Testis (tissue), 3 donors: ENCODE measurements around the gene COLGALT1. TPM values are rescaled to one million over a fixed set of nuclear protein-coding genes. Genes with fewer than 3 reads are reported as not detected.
A peak's percentile ranks its signal among the peaks of the same experiment; 100 is the strongest.

ENCODE experiments used
- DNase-seq: peaks from one replicate; pipeline ENCODE4 v3.0.0-alpha.2; 2019
- H3K27ac ChIP-seq, 2 donors: fragments of 200-600 bp; sonication (generic); one replicate each; pipeline ENCODE4 v1.5.1; 2019
- H3K27me3 ChIP-seq: fragments of 200-600 bp; sonication (generic); one replicate; pipeline ENCODE4 v1.5.1; 2019
- H3K36me3 ChIP-seq: fragments of 200-600 bp; sonication (generic); one replicate; pipeline ENCODE4 v1.5.1; 2017; ENCODE audit warnings: low read depth; ENCODE audit errors: missing control alignments
- H3K4me1 ChIP-seq: fragments of 200-600 bp; sonication (generic); one replicate; pipeline ENCODE4 v1.5.1; 2019
- H3K4me3 ChIP-seq, 2 donors: fragments of 200-600 bp; sonication (generic); one replicate each; pipeline ENCODE4 v1.5.1; 2017 to 2019
- H3K9me3 ChIP-seq: fragments of 200-600 bp; sonication (generic); one replicate; pipeline ENCODE4 v1.5.1; 2017
- POLR2A ChIP-seq: fragments of 450-650 bp; IDR thresholded peaks from one replicate; pipeline ENCODE4 v1.6.1; 2017; ENCODE audit warnings: antibody characterized with exemption, mild to moderate bottlenecking, moderate library complexity
- WGBS, 2 donors: methylation state at CpG; one replicate each; pipeline ENCODE4 v1.1.5; 2018; 5-methylcytosine and 5-hydroxymethylcytosine counted together
- intact Hi-C: fragments of 100-400 bp; cut with DNase I; formaldehyde crosslinking; loops from one replicate; pipeline ENCODE4 v1.15.1; 2023; ENCODE audit warnings: low total_unique reads
- polyA plus RNA-seq: library from polyadenylated mRNA; stranded (reverse); fragments of 350-450 nt; fragmentation: Illumina TruSeq; extraction: RNeasy Lipid Tissue Mini Kit (QIAGEN cat#74804); gene quantifications from one replicate; pipeline ENCODE4 v1.2.3, GENCODE V29; 2014; ENCODE audit warnings: low read depth, low replicate concordance; ENCODE audit not compliant: insufficient read depth
- total RNA-seq, 2 donors: library from RNA; depleted of rRNA; stranded (reverse); fragments of >200 nt; gene quantifications; one replicate each; pipeline ENCODE4 v1.2.3, GENCODE V29; 2016
- TF ChIP-seq, protein P1 (sequence below), 3 experiments: fragments of 450-650 bp in 2 of 3; fragments of 200-600 bp in 1 of 3; sonication (generic) in 1 of 3; IDR thresholded peaks; one replicate each; pipeline ENCODE4 v1.5.1; 2016 to 2019; ENCODE audit warnings: antibody characterized with exemption in 3 of 3, mild to moderate bottlenecking in 2 of 3, moderate library complexity in 1 of 3

The COLGALT1 gene
- total and polyA plus RNA-seq, 3 donors from 2014 or later, result 52.0 to 94.5 (median 70.3) TPM

DNA sequence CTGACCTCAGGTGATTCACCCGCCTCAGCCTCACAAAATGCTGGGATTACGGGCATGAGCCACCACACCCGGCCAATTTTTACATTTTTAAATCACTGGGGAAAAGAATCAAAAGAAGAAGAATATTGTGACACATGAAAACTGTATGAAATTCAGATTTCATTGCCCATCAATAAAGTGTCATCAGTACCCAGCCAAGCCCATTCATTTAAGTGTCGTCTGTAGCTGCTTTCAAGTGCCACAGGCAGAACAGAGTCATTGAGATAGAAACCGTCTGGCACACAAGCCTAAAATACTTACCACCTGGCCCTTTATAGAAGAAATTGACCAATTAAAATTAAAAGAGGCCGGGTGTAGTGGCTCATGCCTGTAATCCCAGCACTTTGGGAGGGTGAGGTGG, 15.3 kb downstream of the COLGALT1 start:
- no peaks in the 10 kb centered on the region for H3K36me3 ChIP-seq
- TF ChIP-seq, protein P1, sequence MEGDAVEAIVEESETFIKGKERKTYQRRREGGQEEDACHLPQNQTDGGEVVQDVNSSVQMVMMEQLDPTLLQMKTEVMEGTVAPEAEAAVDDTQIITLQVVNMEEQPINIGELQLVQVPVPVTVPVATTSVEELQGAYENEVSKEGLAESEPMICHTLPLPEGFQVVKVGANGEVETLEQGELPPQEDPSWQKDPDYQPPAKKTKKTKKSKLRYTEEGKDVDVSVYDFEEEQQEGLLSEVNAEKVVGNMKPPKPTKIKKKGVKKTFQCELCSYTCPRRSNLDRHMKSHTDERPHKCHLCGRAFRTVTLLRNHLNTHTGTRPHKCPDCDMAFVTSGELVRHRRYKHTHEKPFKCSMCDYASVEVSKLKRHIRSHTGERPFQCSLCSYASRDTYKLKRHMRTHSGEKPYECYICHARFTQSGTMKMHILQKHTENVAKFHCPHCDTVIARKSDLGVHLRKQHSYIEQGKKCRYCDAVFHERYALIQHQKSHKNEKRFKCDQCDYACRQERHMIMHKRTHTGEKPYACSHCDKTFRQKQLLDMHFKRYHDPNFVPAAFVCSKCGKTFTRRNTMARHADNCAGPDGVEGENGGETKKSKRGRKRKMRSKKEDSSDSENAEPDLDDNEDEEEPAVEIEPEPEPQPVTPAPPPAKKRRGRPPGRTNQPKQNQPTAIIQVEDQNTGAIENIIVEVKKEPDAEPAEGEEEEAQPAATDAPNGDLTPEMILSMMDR (IDR thresholded peaks at IDR 0.05), result no peak
- TF ChIP-seq POLR2A, result no peak
- no peak for DNase-seq
- WGBS, 2 donors, result 92 to 93% methylated on average over 6 of the region's 6 CpGs
- H3K27me3 ChIP-seq, result no peaks in the 10 kb centered on the region
- intact Hi-C loops, result no loop called here
- H3K4me1 ChIP-seq, result no peaks in the 10 kb centered on the region
- no peak overlapping the region for H3K27ac ChIP-seq
- H3K9me3 ChIP-seq, result no peaks in the 10 kb centered on the region
- no peak overlapping the region for H3K4me3 ChIP-seq

DNA sequence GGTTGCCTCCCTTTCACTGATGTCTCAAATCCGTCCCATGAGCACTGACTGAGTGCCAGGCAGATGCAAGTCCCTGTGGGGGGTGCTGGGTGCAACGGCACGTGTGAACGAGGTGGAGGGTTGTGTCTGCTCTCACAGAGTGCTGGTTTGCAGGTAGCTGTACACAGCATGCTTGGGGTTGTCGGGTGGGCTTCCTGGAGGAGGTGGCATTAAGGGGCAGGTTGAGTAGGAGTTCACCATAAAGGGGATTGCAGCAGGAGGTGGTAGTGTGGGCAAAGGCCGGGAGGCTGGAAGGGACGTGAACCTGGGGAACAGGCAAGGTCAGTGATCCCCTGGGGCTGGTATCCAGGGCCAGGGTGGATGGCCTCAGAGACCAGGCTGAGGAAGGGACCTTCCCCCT, 17.2 kb downstream of the COLGALT1 start:
- Histone ChIP-seq H3K36me3 (no peaks in the 10 kb centered on the region), H3K27ac (no peak overlapping the region), H3K4me1 (no peaks in the 10 kb centered on the region), H3K27me3 (no peaks in the 10 kb centered on the region), H3K4me3 (no peak overlapping the region), H3K9me3 (no peaks in the 10 kb centered on the region)
- intact Hi-C loops, result no loop called here
- DNase-seq, result no peak
- WGBS, 2 donors, result 93 to 94% methylated on average over 6 to 7 of the region's 7 CpGs
- TF ChIP-seq POLR2A, result no peak
- TF ChIP-seq, protein P1 (IDR thresholded peaks at IDR 0.05), result no peak

DNA sequence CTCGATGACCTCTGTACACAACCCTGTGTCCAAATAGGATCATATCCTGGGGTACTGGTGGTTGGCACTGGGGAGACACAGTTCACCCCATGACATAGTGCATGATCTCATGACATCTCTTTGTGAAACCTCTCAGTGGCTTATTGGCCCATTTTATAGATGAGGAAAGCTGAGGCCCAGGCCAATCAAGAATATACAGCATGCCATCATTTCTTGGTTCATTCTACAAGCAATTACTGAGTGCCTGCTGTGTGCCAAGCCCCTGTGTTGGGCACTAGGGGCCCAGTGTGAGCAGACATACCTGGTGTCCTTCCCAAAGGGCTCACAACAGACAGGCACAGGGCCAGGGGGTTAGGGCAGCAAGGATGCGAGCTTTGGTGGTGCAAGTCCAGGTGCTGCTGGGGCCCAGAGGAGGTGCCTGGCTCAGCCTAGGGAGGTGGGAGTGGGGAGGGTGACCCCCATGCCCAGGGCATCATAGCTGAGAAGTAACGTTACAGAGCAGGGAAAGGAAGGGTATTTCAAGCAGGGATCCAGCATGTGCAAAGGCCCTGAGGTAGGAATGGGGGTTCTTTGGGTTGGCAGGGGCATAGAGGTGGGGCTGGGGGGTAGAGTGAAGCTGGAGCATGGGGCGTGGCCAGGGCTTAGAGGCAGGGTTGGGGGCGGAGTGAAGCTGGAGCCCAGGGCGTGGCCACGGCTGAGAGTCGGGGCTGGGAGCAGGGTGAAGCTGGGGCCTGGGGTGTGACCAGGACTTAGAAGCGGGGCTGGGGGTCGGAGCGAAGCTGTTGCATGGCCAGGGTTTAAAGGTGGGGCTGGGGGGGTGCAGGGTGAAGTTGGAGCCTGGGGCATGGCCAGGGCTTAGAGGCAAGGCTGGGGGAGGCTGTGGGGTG, 20.7 kb downstream of the COLGALT1 start:
- Histone ChIP-seq H3K27me3 (no peaks in the 10 kb centered on the region), H3K27ac (no peak overlapping the region), H3K4me3 (peak overlapping the region in 1 of 2 donors; percentile 1), H3K4me1 (no peaks in the 10 kb centered on the region), H3K36me3 (no peaks in the 10 kb centered on the region), H3K9me3 (no peaks in the 10 kb centered on the region)
- intact Hi-C loops, result no loop called here
- 78 to 79% methylated on average over 9 to 11 of the region's 11 CpGs for WGBS, 2 donors
- TF ChIP-seq, protein P1 (IDR thresholded peaks at IDR 0.05), result no peak
- no peak for TF ChIP-seq POLR2A
- peak; percentile 33 for DNase-seq

DNA sequence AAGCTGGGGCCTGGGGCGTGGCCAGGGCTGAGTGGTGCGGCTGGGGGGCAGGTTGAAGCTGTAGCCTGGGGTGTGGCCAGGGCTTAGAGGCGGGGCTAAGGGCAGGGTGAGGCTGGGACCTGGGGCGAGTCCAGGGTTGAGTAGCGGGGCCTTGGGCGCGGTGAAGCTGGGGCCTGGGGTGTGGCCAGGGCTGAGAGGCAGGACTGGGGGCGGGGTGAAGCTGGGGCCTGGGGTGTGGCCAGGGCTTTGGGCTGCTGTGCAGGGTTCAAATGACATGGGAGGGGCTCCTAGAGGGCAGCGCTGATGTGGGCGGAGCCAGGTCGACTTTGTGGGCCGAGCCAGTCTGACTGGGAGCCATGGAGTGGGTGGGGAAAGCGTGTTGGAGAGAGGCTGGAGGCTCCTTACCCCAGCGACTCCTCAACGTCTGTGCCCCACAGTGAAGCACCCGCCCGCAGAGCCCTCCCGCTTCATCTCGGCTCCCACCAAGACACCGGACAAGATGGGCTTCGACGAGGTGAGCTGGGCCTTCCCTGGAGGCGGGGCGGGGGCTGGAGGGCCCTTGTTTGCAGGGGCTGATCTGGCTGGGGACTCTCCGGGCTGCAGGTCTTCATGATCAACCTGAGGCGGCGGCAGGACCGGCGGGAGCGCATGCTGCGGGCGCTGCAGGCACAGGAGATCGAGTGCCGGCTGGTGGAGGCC, 21.5 kb downstream of the COLGALT1 start:
- H3K36me3 ChIP-seq, result no peaks in the 10 kb centered on the region

More for the DNA sequence above, 21.5 kb downstream of the COLGALT1 start:
- no peaks in the 10 kb centered on the region for H3K27me3 ChIP-seq
- no peak for TF ChIP-seq POLR2A
- TF ChIP-seq, protein P1 (IDR thresholded peaks at IDR 0.05), result no peak
- peak; percentile 60 for DNase-seq
- 61 to 69% methylated on average over 24 to 31 of the region's 34 CpGs for WGBS, 2 donors
- no peak overlapping the region for H3K27ac ChIP-seq
- intact Hi-C loops, result no loop called here
- no peaks in the 10 kb centered on the region for H3K4me1 ChIP-seq
- peak overlapping the region in 1 of 2 donors; percentile 1 for H3K4me3 ChIP-seq
- no peaks in the 10 kb centered on the region for H3K9me3 ChIP-seq
